Urinary bladder (tissue), 4 donors: Measurements from ENCODE around the gene TRAF1. TPM values are rescaled to one million over a fixed set of nuclear protein-coding genes. Genes with fewer than 3 reads are reported as not detected.

ENCODE experiments used
- DNase-seq: peaks from one replicate; pipeline ENCODE4 v3.0.0-alpha.2; 2015; ENCODE audit errors: extremely low spot score
- H3K27ac ChIP-seq: one replicate; pipeline ENCODE4 v1.5.1; 2013; ENCODE audit warnings: low read depth, mild to moderate bottlenecking, moderate library complexity
- H3K36me3 ChIP-seq: one replicate; pipeline ENCODE4 v1.6.1; 2013; ENCODE audit warnings: mild to moderate bottlenecking, moderate library complexity; ENCODE audit not compliant: insufficient read depth
- H3K4me1 ChIP-seq: one replicate; pipeline ENCODE4 v1.6.1; 2013; ENCODE audit warnings: mild to moderate bottlenecking, moderate library complexity; ENCODE audit not compliant: insufficient read depth
- H3K4me3 ChIP-seq: one replicate; pipeline ENCODE4 v1.5.1; 2013; ENCODE audit warnings: low read depth, low read length
- WGBS: extraction: QIAGEN DNeasy Blood & Tissue Kit; methylation state at CpG from one replicate; pipeline ENCODE4 v1.1.7; 2013; 5-methylcytosine and 5-hydroxymethylcytosine counted together
- polyA plus RNA-seq: library from polyadenylated mRNA; stranded (reverse); fragments of 200-250 nt; gene quantifications from one replicate; pipeline ENCODE4 v1.2.3, GENCODE V29; 2013
- total RNA-seq: library from RNA; depleted of rRNA; stranded (reverse); fragments of >200 nt; gene quantifications from one replicate; pipeline ENCODE4 v1.2.3, GENCODE V29; 2014
- donor health status: healthy with polysubstance abuse.
- donor health status: healthy.

TRAF1 gene
- total and polyA plus RNA-seq, 2 donors, result 4.5 to 5.3 TPM

- DNase-seq, result no peak
- H3K4me3 ChIP-seq, result no peak overlapping the region
- WGBS, result 61% methylated on average over 5 of the region's 5 CpGs
- H3K4me1 ChIP-seq, result no peaks in the 10 kb centered on the region
- peaks cover 2% of the 10 kb centered on the region for H3K36me3 ChIP-seq
- no peak overlapping the region for H3K27ac ChIP-seq
Observed at GRCh38 chr9:120865176-120865575, 61.4 kb downstream of the TRAF1 start.

GRCh38 chr9:120864719-120865118, 61.9 kb downstream of the TRAF1 start:
- WGBS, result 96% methylated on average over 5 of the region's 5 CpGs
- Histone ChIP-seq H3K36me3 (peaks cover 4% of the 10 kb centered on the region), H3K4me1 (no peaks in the 10 kb centered on the region), H3K4me3 (no peak overlapping the region), H3K27ac (no peak overlapping the region)
- no peak for DNase-seq

GRCh38 chr9:120863833-120864232, 62.8 kb downstream of the TRAF1 start:
- peaks cover 4% of the 10 kb centered on the region for H3K36me3 ChIP-seq
- 88% methylated on average over 7 of the region's 7 CpGs for WGBS
- H3K4me1 ChIP-seq, result no peaks in the 10 kb centered on the region
- no peak for DNase-seq
- no peak overlapping the region for H3K27ac ChIP-seq
- no peak overlapping the region for H3K4me3 ChIP-seq

- H3K4me3 ChIP-seq, result no peak overlapping the region
- DNase-seq, result no peak
- peaks cover 4% of the 10 kb centered on the region for H3K36me3 ChIP-seq
- H3K4me1 ChIP-seq, result no peaks in the 10 kb centered on the region
- H3K27ac ChIP-seq, result no peak overlapping the region
- WGBS, result 90% methylated on average over 12 of the region's 12 CpGs
Observed at GRCh38 chr9:120862452-120862851, 64.1 kb downstream of the TRAF1 start.

- Histone ChIP-seq H3K36me3 (peaks cover 4% of the 10 kb centered on the region), H3K4me1 (no peaks in the 10 kb centered on the region), H3K4me3 (no peak overlapping the region), H3K27ac (no peak overlapping the region)
- 98% methylated on average over 6 of the region's 6 CpGs for WGBS
- DNase-seq, result no peak
Observed at GRCh38 chr9:120861935-120862334, 64.7 kb downstream of the TRAF1 start.

GRCh38 chr9:120860083-120860482, 66.5 kb downstream of the TRAF1 start:
- Histone ChIP-seq H3K27ac (no peak overlapping the region), H3K4me1 (no peaks in the 10 kb centered on the region), H3K4me3 (no peak overlapping the region), H3K36me3 (peaks cover 4% of the 10 kb centered on the region)
- DNase-seq, result no peak
- 94% methylated on average over 11 of the region's 11 CpGs for WGBS

- Histone ChIP-seq H3K36me3 (peaks cover 4% of the 10 kb centered on the region), H3K27ac (no peak overlapping the region)
- 78% methylated on average over 6 of the region's 6 CpGs for WGBS
Observed at GRCh38 chr9:120859361-120859760, 67.2 kb downstream of the TRAF1 start.

GRCh38 chr9:120857902-120858301, 68.7 kb downstream of the TRAF1 start:
- DNase-seq, result no peak
- WGBS, result 93% methylated on average over 11 of the region's 11 CpGs
- Histone ChIP-seq H3K36me3 (peaks cover 2% of the 10 kb centered on the region), H3K4me1 (no peaks in the 10 kb centered on the region), H3K4me3 (no peak overlapping the region), H3K27ac (no peak overlapping the region)

More at GRCh38 chr9:120859361-120859760, 67.2 kb downstream of the TRAF1 start:
- Histone ChIP-seq H3K4me1 (no peaks in the 10 kb centered on the region), H3K4me3 (no peak overlapping the region)
- no peak for DNase-seq

- Histone ChIP-seq H3K36me3 (peaks cover 2% of the 10 kb centered on the region), H3K4me1 (no peaks in the 10 kb centered on the region), H3K27ac (no peak overlapping the region), H3K4me3 (no peak overlapping the region)
- 82% methylated on average over 7 of the region's 7 CpGs for whole genome bisulfite sequencing
- no peak for DNase-seq
Observed at GRCh38 chr9:120857481-120857880, 69.1 kb downstream of the TRAF1 start.

GRCh38 chr9:120856700-120857099, 69.9 kb downstream of the TRAF1 start:
- 81% methylated on average over 4 of the region's 4 CpGs for WGBS
- H3K4me1 ChIP-seq, result no peaks in the 10 kb centered on the region
- no peak overlapping the region for H3K27ac ChIP-seq
- H3K4me3 ChIP-seq, result no peak overlapping the region
- H3K36me3 ChIP-seq, result peaks cover 2% of the 10 kb centered on the region
- DNase-seq, result no peak

GRCh38 chr9:120855827-120856670, 70.5 kb downstream of the TRAF1 start:
- WGBS, result 90% methylated on average over 7 of the region's 7 CpGs
- Histone ChIP-seq H3K4me1 (no peaks in the 10 kb centered on the region), H3K4me3 (no peak overlapping the region), H3K36me3 (peaks cover 2% of the 10 kb centered on the region), H3K27ac (no peak overlapping the region)
- no peak for DNase-seq

- Histone ChIP-seq H3K27ac (no peak overlapping the region), H3K36me3 (no peaks in the 10 kb centered on the region), H3K4me3 (no peak overlapping the region), H3K4me1 (no peaks in the 10 kb centered on the region)
- 75% methylated on average over 3 of the region's 3 CpGs for WGBS
- DNase-seq, result no peak
Observed at GRCh38 chr9:120854596-120855327, 71.8 kb downstream of the TRAF1 start.

GRCh38 chr9:120853198-120853597, 73.4 kb downstream of the TRAF1 start:
- Histone ChIP-seq H3K36me3 (no peaks in the 10 kb centered on the region), H3K27ac (no peak overlapping the region), H3K4me3 (no peak overlapping the region), H3K4me1 (no peaks in the 10 kb centered on the region)
- DNase-seq, result no peak
- 88% methylated on average over 6 of the region's 6 CpGs for WGBS
